Left lung (tissue), 10 donors: ENCODE data around the gene L3MBTL3. TPM values are rescaled to one million over a fixed set of nuclear protein-coding genes. Genes with fewer than 3 reads are reported as not detected.
A peak's percentile ranks its signal among the peaks of the same experiment; 100 is the strongest.

Source experiments
- ATAC-seq: fragments of 200-7000 bp; cut with Tn5 transposase; one replicate; pipeline ENCODE4 v1.9.1; 2020; ENCODE audit warnings: moderate library complexity
- DNase-seq, 4 donors: peaks; one replicate each; pipeline ENCODE4 v3.0.0-alpha.2; 2013 to 2020
- H3K27ac ChIP-seq, 2 donors: fragments of 200-600 bp; sonication (generic) in 1 of 2; one replicate each; pipeline versions ENCODE4 v1.5.0 to v1.8.0; 2020 to 2021
- H3K27me3 ChIP-seq, 2 donors: fragments of 200-600 bp; sonication (generic) in 1 of 2; one replicate each; pipeline versions ENCODE4 v1.5.0 to v1.8.0; 2020 to 2021
- H3K36me3 ChIP-seq, 2 donors: fragments of 200-600 bp; sonication (generic) in 1 of 2; one replicate each; pipeline versions ENCODE4 v1.5.0 to v1.8.0; 2020 to 2021
- H3K4me1 ChIP-seq, 2 donors: fragments of 200-600 bp; one replicate each; pipeline ENCODE4 v1.8.0; 2021
- H3K4me3 ChIP-seq, 2 donors: fragments of 200-600 bp; sonication (generic) in 1 of 2; one replicate each; pipeline versions ENCODE4 v1.5.0 to v1.8.0; 2020 to 2021; ENCODE audit warnings: mild to moderate bottlenecking in 1 of 2
- H3K9me3 ChIP-seq, 2 donors: fragments of 200-600 bp; sonication (generic) in 1 of 2; one replicate each; pipeline versions ENCODE4 v1.5.0 to v1.8.0; 2020 to 2021
- CTCF ChIP-seq, 2 donors: fragments of 200-600 bp; sonication (generic) in 1 of 2; IDR thresholded peaks; one replicate each; pipeline versions ENCODE4 v1.5.0 to v1.8.0; 2021; ENCODE audit warnings: antibody characterized with exemption in 2 of 2
- intact Hi-C, 2 donors: fragments of 100-400 bp; cut with DNase I; formaldehyde crosslinking; loops; one replicate each; pipeline versions ENCODE4 v1.11.2 to v1.14.2; 2022
- polyA plus RNA-seq, 6 donors: library from polyadenylated mRNA; unstranded; fragments of 120-200 nt; gene quantifications; one replicate each; pipeline ENCODE4 v1.2.1, GENCODE V29; 2013; ENCODE audit not compliant: insufficient read length in 6 of 6
- total RNA-seq, 2 donors: library from RNA; stranded (reverse); fragmentation: NEBNext Ultra II Directional; extraction: Animal tissue kit (Norgen Biotek cat#: 25700); gene quantifications; one replicate each; pipeline ENCODE4 v1.2.1, GENCODE V29; 2021
- donor health status: DM: no; HTN: yes; CAD: no.
- donor health status: DM: no; HTN: no; CAD: no.

L3MBTL3 gene
- total and polyA plus RNA-seq, 8 donors, result 5.7 to 28.5 (median 17.3) TPM

- Histone ChIP-seq H3K27ac (peak overlapping the region; percentile 84 to 86), H3K4me3 (peak overlapping the region; percentile 73 to 86), H3K4me1 (peaks cover 0 to 13% of the 10 kb centered on the region in 2 donors), H3K9me3 (no peaks in the 10 kb centered on the region), H3K36me3 (no peaks in the 10 kb centered on the region), H3K27me3 (no peaks in the 10 kb centered on the region)
- peak; percentile 91 for ATAC-seq
- intact Hi-C loops, result loop anchor here in 1 of 2 donors (10.0 kb wide), 1 partner anchor 116 kb away; no protein-coding TSS in a partner anchor
- peak; percentile 37 to 93 (median 84) for DNase-seq
- TF ChIP-seq CTCF (IDR thresholded peaks at IDR 0.05), result peak; percentile 68 to 74
These were observed 2.7 kb downstream of the L3MBTL3 start for GRCh38 chr6:130020907-130021629.

- Histone ChIP-seq H3K4me3 (no peak overlapping the region), H3K27me3 (no peaks in the 10 kb centered on the region), H3K9me3 (no peaks in the 10 kb centered on the region), H3K27ac (no peak overlapping the region), H3K36me3 (no peaks in the 10 kb centered on the region), H3K4me1 (no peaks in the 10 kb centered on the region)
- TF ChIP-seq CTCF (IDR thresholded peaks at IDR 0.05), result no peak
- intact Hi-C loops, result loop anchor here in 1 of 2 donors (10.0 kb wide), 1 partner anchor 122 kb away; no protein-coding TSS in a partner anchor
- ATAC-seq, result no peak
- no peak for DNase-seq
These were observed 8.5 kb downstream of the L3MBTL3 start for GRCh38 chr6:130026859-130027258.

GRCh38 chr6:130027948-130028347 is 9.6 kb downstream of the L3MBTL3 start:
- H3K4me3 ChIP-seq, result no peak overlapping the region
- TF ChIP-seq CTCF (IDR thresholded peaks at IDR 0.05), result no peak
- H3K9me3 ChIP-seq, result no peaks in the 10 kb centered on the region
- no peak for DNase-seq
- ATAC-seq, result no peak
- H3K36me3 ChIP-seq, result no peaks in the 10 kb centered on the region
- H3K4me1 ChIP-seq, result no peaks in the 10 kb centered on the region
- intact Hi-C loops, result loop anchor here in 1 of 2 donors (10.0 kb wide), 1 partner anchor 123 kb away; no protein-coding TSS in a partner anchor
- no peaks in the 10 kb centered on the region for H3K27me3 ChIP-seq
- H3K27ac ChIP-seq, result no peak overlapping the region

- intact Hi-C loops, result loop anchor here in 1 of 2 donors (10.0 kb wide), 1 partner anchor 124 kb away; no protein-coding TSS in a partner anchor
- Histone ChIP-seq H3K27ac (no peak overlapping the region), H3K27me3 (no peaks in the 10 kb centered on the region), H3K4me3 (no peak overlapping the region), H3K4me1 (no peaks in the 10 kb centered on the region), H3K36me3 (no peaks in the 10 kb centered on the region), H3K9me3 (no peaks in the 10 kb centered on the region)
- DNase-seq, result no peak
- no peak for TF ChIP-seq CTCF (IDR thresholded peaks at IDR 0.05)
- ATAC-seq, result no peak
These were observed 10.8 kb downstream of the L3MBTL3 start for GRCh38 chr6:130029163-130029562.

- Histone ChIP-seq H3K27me3 (no peaks in the 10 kb centered on the region), H3K4me3 (no peak overlapping the region), H3K36me3 (no peaks in the 10 kb centered on the region), H3K9me3 (no peaks in the 10 kb centered on the region), H3K4me1 (no peaks in the 10 kb centered on the region), H3K27ac (no peak overlapping the region)
- DNase-seq (no peak), ATAC-seq (no peak)
- no peak for TF ChIP-seq CTCF (IDR thresholded peaks at IDR 0.05)
- intact Hi-C loops, result no loop called here
These were observed 14.5 kb downstream of the L3MBTL3 start for GRCh38 chr6:130032758-130033340.
